ENCODE measurements around the gene PACS2. TPM values are rescaled to one million over a fixed set of nuclear protein-coding genes. Genes with fewer than 3 reads are reported as not detected.
"Not testable (repeated sequence)": the region's sequence is repeated elsewhere in the genome, so short reads cannot be mapped to it uniquely, and the experiment has no call there.

The PACS2 gene
- total RNA-seq, 2 experiments from 2014 or later = 27.8 to 40.2 TPM

DNA sequence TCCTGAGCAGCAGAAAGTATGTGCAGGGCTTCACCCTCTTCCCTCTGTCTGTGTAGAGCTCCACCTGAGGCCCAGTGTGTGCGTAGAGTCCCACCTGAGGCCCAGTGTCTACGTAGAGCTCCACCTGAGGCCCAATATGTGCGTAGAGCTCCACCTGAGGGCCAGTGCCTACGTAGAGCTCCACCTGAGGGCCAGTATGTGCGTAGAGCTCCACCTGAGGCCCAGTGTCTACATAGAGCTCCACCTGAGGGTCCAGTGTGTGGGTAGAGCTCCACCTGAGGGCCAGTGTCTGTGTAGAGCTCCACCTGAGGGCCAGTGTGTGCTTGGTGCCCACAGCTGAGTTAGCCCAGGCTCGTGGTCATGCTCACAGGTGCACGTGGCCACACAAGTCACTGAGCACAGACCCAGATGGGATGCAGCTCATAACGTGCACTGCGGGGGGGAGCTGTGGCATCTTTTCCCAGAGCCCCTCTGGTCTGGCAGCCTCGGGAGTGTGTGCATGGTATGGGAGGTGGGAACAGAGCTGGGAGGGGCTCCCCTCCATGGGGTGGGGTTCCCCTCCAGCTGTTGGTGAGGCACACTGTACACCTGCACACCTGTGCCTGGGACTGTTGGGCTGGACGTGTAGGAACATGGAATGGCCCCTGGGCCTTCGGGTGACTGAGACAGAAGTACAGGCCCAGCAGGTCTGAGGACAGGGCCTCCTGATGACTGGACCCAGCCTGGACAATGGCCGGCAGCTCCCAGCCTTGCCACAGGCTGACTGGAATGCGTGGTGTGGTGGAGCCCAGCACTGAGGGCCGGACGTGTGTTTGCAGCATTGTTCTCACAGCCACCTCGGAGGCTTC lies 20.1 kb downstream of the PACS2 start:
- ATAC-seq (no peak), DNase-seq (no peak)
- no peak overlapping the region for H3K27ac Mint-ChIP-seq
- CTCF ChIA-PET = interaction anchor here (1.1 kb wide), 1 partner anchor 17 kb away, joined by 4 read pairs; no protein-coding TSS in a partner anchor
- H3K27me3 Mint-ChIP-seq = no peaks in the 10 kb centered on the region
- peaks cover 12% of the 10 kb centered on the region for H3K4me1 Mint-ChIP-seq
- no peak overlapping the region for H3K4me3 Mint-ChIP-seq
- no peaks in the 10 kb centered on the region for H3K36me3 Mint-ChIP-seq
- H3K9me3 Mint-ChIP-seq (ENCODE audit: low read depth) = no peaks in the 10 kb centered on the region

DNA sequence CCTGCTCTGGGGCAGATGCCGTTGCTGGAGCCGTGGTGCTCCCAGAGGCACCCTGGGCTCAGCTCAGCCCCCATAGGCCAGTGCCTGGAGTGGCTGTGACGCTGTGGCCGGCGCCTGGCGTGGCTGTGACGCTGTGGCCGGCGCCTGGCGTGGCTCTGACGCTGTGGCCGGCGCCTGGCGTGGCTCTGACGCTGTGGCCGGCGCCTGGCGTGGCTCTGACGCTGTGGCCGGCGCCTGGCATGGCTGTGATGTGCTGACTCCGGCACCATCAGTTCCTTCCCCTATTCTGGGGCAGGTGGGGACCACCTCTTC lies 20.6 kb downstream of the PACS2 start:
- H3K9me3 Mint-ChIP-seq (ENCODE audit: low read depth); DNase-seq; H3K27me3 Mint-ChIP-seq; H3K4me3 Mint-ChIP-seq; CTCF ChIA-PET; H3K36me3 Mint-ChIP-seq; H3K27ac Mint-ChIP-seq; ATAC-seq: not testable (repeated sequence)
- H3K4me1 Mint-ChIP-seq = peaks cover 11% of the 10 kb centered on the region

DNA sequence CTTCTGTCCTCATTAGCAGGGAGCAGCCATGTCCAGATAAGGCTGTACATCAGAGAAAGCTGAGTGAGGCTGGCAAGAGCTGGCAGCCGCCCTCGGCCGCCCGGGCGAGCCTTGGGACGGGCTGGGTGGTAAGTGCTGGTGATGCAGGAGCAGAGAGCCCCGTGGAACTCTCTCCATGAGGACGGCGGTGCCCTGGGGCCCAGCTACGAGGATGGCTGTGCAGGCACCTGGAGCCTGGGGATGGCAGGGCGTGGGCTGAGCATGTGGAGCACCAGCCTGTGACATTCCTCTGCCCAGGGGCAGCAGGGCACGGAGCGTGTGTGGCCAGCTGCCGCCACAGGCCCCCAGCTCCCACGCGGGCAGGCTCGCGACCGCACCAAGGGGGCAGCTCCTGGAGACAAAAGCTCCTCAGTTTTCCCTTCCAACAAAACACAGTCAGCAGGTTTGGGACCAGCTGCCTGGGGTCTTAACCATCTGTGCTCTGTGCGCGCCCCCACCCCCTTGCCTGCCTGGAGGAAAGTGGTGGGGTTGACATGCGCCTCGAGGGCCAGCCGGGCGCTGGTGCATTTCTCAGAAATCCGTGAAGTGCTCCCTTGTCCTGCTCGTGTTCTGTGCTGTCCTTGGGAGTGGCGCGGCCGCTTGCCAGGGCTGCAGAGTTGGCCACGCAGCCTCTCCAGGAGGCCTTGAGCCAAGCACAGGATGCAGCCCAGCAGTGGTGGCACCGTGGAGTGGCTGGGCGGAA lies 21.4 kb downstream of the PACS2 start:
- Mint-ChIP-seq H3K27me3 (no peaks in the 10 kb centered on the region), H3K36me3 (no peaks in the 10 kb centered on the region), H3K4me1 (peaks cover 6% of the 10 kb centered on the region), H3K9me3 (ENCODE audit: low read depth) (no peaks in the 10 kb centered on the region), H3K4me3 (no peak overlapping the region), H3K27ac (no peak overlapping the region)
- ATAC-seq (no peak), DNase-seq (no peak)
- CTCF ChIA-PET = no interaction called here

GRCh38 chr14:105336477-105337287 lies 22.1 kb downstream of the PACS2 start:
- Mint-ChIP-seq H3K9me3 (ENCODE audit: low read depth) (no peaks in the 10 kb centered on the region), H3K27me3 (no peaks in the 10 kb centered on the region), H3K36me3 (no peaks in the 10 kb centered on the region), H3K4me3 (no peak overlapping the region), H3K4me1 (peaks cover 3% of the 10 kb centered on the region), H3K27ac (no peak overlapping the region)
- ATAC-seq (no peak), DNase-seq (no peak)
- CTCF ChIA-PET = no interaction called here

- ATAC-seq = no peak
- no peak for DNase-seq
- H3K27ac Mint-ChIP-seq = no peak overlapping the region
- no peak overlapping the region for H3K4me3 Mint-ChIP-seq
- no peaks in the 10 kb centered on the region for H3K36me3 Mint-ChIP-seq
- no peaks in the 10 kb centered on the region for H3K27me3 Mint-ChIP-seq
- no peaks in the 10 kb centered on the region for H3K4me1 Mint-ChIP-seq
- CTCF ChIA-PET = no interaction called here
- no peaks in the 10 kb centered on the region for H3K9me3 Mint-ChIP-seq (ENCODE audit: low read depth)
Observed at GRCh38 chr14:105337433-105337832, 22.9 kb downstream of the PACS2 start.

- H3K4me1 Mint-ChIP-seq = no peaks in the 10 kb centered on the region
- no peak for ATAC-seq
- no peaks in the 10 kb centered on the region for H3K27me3 Mint-ChIP-seq
- no peaks in the 10 kb centered on the region for H3K36me3 Mint-ChIP-seq
- CTCF ChIA-PET = interaction anchor here (1.5 kb wide), 1 partner anchor 13 kb away, joined by 4 read pairs; no protein-coding TSS in a partner anchor
- no peak overlapping the region for H3K27ac Mint-ChIP-seq
- no peaks in the 10 kb centered on the region for H3K9me3 Mint-ChIP-seq (ENCODE audit: low read depth)
- no peak overlapping the region for H3K4me3 Mint-ChIP-seq
- DNase-seq = no peak
Observed at GRCh38 chr14:105337966-105338741, 23.6 kb downstream of the PACS2 start.

DNA sequence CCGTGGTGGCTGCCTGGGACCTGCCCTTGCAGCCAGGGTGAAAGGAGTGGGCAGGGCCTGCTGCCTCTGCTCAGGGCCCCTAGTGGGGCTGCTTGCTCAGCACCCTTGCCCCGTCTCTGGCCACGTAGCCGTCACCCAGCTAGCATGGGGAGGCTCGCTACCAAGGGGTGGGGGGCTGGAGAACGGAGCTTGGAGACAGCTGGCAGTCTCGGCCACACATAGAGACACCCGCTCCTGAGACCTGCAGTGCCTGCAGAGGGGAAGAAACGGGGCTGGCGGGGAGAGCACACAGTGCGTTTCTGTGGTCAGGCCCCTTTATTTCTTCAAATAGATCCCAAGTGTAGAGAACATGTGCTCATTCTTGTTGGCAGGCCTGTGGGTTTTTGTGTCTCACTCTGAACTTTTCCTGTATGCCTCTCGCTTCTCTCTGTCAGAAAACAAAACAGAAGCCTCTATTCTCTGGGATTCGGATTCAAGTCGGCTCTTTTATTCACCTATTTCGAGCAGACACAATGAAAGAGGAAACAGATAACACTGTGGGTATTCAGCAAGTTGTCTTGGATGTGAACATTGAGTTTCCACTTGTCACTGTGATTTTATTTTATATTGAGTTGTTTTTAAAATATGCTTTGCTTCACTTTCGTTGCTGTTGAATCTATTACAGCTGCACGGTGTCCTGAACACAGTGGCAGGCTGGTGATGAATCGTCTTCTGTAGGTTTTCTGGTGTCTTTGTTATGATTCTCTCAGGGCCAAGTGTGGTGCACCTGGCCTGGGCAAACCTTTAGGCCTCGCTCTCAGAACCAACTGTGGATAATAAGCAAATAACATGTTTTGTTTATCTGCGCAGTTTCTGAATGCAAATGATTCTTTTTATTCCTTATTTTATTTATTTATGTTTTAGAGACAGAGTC lies 26.5 kb downstream of the PACS2 start:
- ATAC-seq (no peak), DNase-seq (no peak)
- Mint-ChIP-seq H3K36me3 (peaks cover 2% of the 10 kb centered on the region), H3K27me3 (no peaks in the 10 kb centered on the region), H3K9me3 (ENCODE audit: low read depth) (peaks cover 3% of the 10 kb centered on the region), H3K4me1 (no peaks in the 10 kb centered on the region), H3K4me3 (no peak overlapping the region), H3K27ac (no peak overlapping the region)
- CTCF ChIA-PET = interaction anchor here (1.4 kb wide), 1 partner anchor 282 kb away, joined by 3 read pairs; no protein-coding TSS in a partner anchor

DNA sequence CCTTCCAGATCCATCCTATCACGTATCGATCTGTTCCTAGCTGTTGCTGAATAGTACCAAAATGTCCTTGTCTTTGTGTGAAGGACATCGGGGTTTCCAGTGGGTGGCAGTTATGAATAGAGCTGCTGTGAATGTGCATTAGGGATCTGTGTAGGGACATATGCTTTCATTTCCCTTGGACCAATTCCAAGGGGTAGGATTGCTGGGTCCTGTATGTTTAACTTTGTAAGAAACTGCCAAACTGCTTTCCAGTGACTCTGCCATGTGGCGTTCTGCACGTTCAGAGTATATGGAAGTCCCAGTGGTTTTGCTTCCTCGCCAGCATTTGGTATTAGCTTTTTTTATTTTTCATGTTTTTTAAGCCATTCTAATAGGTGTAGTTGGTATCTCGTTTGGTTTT lies 28.6 kb downstream of the PACS2 start:
- ATAC-seq (no peak), DNase-seq (no peak)
- H3K27ac Mint-ChIP-seq = no peak overlapping the region
- CTCF ChIA-PET = interaction anchor here (0.6 to 2.1 kb wide), 4 partner anchors 9 to 428 kb away, joined by 3 to 6 read pairs (median 4); no protein-coding TSS in a partner anchor
- no peak overlapping the region for H3K4me3 Mint-ChIP-seq
- peaks cover 2% of the 10 kb centered on the region for H3K36me3 Mint-ChIP-seq
- no peaks in the 10 kb centered on the region for H3K27me3 Mint-ChIP-seq
- no peaks in the 10 kb centered on the region for H3K4me1 Mint-ChIP-seq
- H3K9me3 Mint-ChIP-seq (ENCODE audit: low read depth) = peaks cover 3% of the 10 kb centered on the region

GRCh38 chr14:105346200-105346533 lies 31.6 kb downstream of the PACS2 start:
- Mint-ChIP-seq H3K9me3 (ENCODE audit: low read depth) (peaks cover 3% of the 10 kb centered on the region), H3K27me3 (no peaks in the 10 kb centered on the region), H3K4me1 (no peaks in the 10 kb centered on the region), H3K36me3 (peaks cover 2% of the 10 kb centered on the region), H3K4me3 (no peak overlapping the region), H3K27ac (no peak overlapping the region)
- CTCF ChIA-PET = no interaction called here
- ATAC-seq (no peak), DNase-seq (no peak)

GRCh38 chr14:105346876-105347586 lies 32.5 kb downstream of the PACS2 start:
- Mint-ChIP-seq H3K36me3 (peaks cover 2% of the 10 kb centered on the region), H3K9me3 (ENCODE audit: low read depth) (peaks cover 3% of the 10 kb centered on the region), H3K27ac (no peak overlapping the region), H3K4me1 (peaks cover under 1% of the 10 kb centered on the region), H3K4me3 (no peak overlapping the region), H3K27me3 (no peaks in the 10 kb centered on the region)
- no peak for ATAC-seq
- CTCF ChIA-PET = no interaction called here
- DNase-seq = no peak

DNA sequence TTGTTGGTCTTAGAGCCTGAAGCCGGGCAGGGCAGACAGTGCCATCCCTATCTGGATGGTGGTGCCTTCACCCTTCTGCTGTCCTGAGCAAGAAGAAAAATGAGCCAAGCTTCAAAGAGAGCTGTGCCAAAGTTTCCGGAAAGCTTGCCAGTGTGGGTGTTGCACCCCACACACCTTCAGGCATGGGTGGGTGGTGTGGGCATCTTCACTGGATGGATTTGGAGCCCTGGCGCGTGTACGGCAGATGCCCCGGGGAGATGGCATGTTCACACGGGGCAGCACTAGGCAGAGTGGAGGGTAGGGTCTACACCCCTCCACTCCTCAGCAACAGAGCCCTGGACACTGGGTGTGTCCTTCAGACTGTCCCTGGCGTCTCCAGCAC lies 33.0 kb downstream of the PACS2 start:
- Mint-ChIP-seq H3K9me3 (ENCODE audit: low read depth) (peaks cover 3% of the 10 kb centered on the region), H3K27me3 (no peaks in the 10 kb centered on the region), H3K4me3 (no peak overlapping the region), H3K4me1 (peaks cover 2% of the 10 kb centered on the region), H3K36me3 (peaks cover 2% of the 10 kb centered on the region), H3K27ac (no peak overlapping the region)
- no peak for ATAC-seq
- CTCF ChIA-PET = no interaction called here
- no peak for DNase-seq

Data from activated CD8-positive, alpha-beta memory T cell treated with anti-CD3 and anti-CD28 coated beads, Interleukin-2, amount 10 ng/mL, durations not matched to agents 7 days and 5 days (primary cell).